ENCODE data around the gene SPON2.
"Not testable (repeated sequence)": the region's sequence is repeated elsewhere in the genome, so short reads cannot be mapped to it uniquely, and the experiment has no call there.

GRCh38 chr4:1125466-1125865 lies 46.9 kb downstream of the SPON2 start:
- TF ChIP-seq CTCF (IDR thresholded peaks at IDR 0.05; ENCODE audit: low read length); EZH2phosphoT487 (IDR thresholded peaks at IDR 0.05; ENCODE audit: low read length); EZH2 (optimal IDR thresholded peaks at IDR 0.05; ENCODE audit: low read depth, low read length): not testable (repeated sequence)

Data from MM.1S (cell line).